ENCODE data around the gene FAM32A. TPM values are rescaled to one million over a fixed set of nuclear protein-coding genes. Genes with fewer than 3 reads are reported as not detected.

The FAM32A gene
- total and polyA plus RNA-seq, 3 donors from 2014 or later = 62.0 to 87.0 (median 71.2) TPM

GRCh38 chr19:16224293-16225045, 39.3 kb downstream of the FAM32A start:
- no peaks in the 10 kb centered on the region for H3K36me3 ChIP-seq (ENCODE audit: low read depth, missing control alignments)
- H3K4me1 ChIP-seq = no peaks in the 10 kb centered on the region
- intact Hi-C loops (cut with DNase I; ENCODE audit: low total_unique reads) = no loop called here
- no peak overlapping the region for H3K27ac ChIP-seq
- TF ChIP-seq POLR2A (IDR thresholded peaks at IDR 0.05) = no peak
- TF ChIP-seq CTCF (IDR thresholded peaks at IDR 0.05) = no peak
- H3K4me3 ChIP-seq = no peak overlapping the region
- H3K9me3 ChIP-seq = no peaks in the 10 kb centered on the region
- WGBS, 2 donors = 79 to 89% methylated on average over 13 to 32 of the region's 32 CpGs
- H3K27me3 ChIP-seq = no peaks in the 10 kb centered on the region
- DNase-seq = no peak

- H3K4me1 ChIP-seq = no peaks in the 10 kb centered on the region
- 74 to 88% methylated on average over 14 to 21 of the region's 21 CpGs for WGBS, 2 donors
- H3K9me3 ChIP-seq = no peaks in the 10 kb centered on the region
- no peak for DNase-seq
- H3K27me3 ChIP-seq = no peaks in the 10 kb centered on the region
- TF ChIP-seq CTCF (IDR thresholded peaks at IDR 0.05) (no peak), POLR2A (IDR thresholded peaks at IDR 0.05) (no peak)
- no peak overlapping the region for H3K27ac ChIP-seq
- no peak overlapping the region for H3K4me3 ChIP-seq
- intact Hi-C loops (cut with DNase I; ENCODE audit: low total_unique reads) = no loop called here
- no peaks in the 10 kb centered on the region for H3K36me3 ChIP-seq (ENCODE audit: low read depth, missing control alignments)
These were observed 40.3 kb downstream of the FAM32A start for GRCh38 chr19:16225279-16226183.

- no peaks in the 10 kb centered on the region for H3K36me3 ChIP-seq (ENCODE audit: low read depth, missing control alignments)
- 90 to 96% methylated on average over 2 to 15 of the region's 16 CpGs for WGBS, 2 donors
- DNase-seq = no peak
- no peak overlapping the region for H3K27ac ChIP-seq
- intact Hi-C loops (cut with DNase I; ENCODE audit: low total_unique reads) = no loop called here
- no peaks in the 10 kb centered on the region for H3K9me3 ChIP-seq
- TF ChIP-seq POLR2A (IDR thresholded peaks at IDR 0.05) (no peak), CTCF (IDR thresholded peaks at IDR 0.05) (no peak)
- H3K4me3 ChIP-seq = no peak overlapping the region
- H3K4me1 ChIP-seq = no peaks in the 10 kb centered on the region
- H3K27me3 ChIP-seq = no peaks in the 10 kb centered on the region
These were observed 41.0 kb downstream of the FAM32A start for GRCh38 chr19:16226184-16226591.

- 86 to 90% methylated on average over 23 to 30 of the region's 33 CpGs for WGBS, 2 donors
- no peaks in the 10 kb centered on the region for H3K27me3 ChIP-seq
These were observed 41.9 kb downstream of the FAM32A start for GRCh38 chr19:16226878-16227836.

More at GRCh38 chr19:16226878-16227836, 41.9 kb downstream of the FAM32A start:
- no peaks in the 10 kb centered on the region for H3K4me1 ChIP-seq
- H3K4me3 ChIP-seq = no peak overlapping the region
- intact Hi-C loops (cut with DNase I; ENCODE audit: low total_unique reads) = no loop called here
- H3K9me3 ChIP-seq = no peaks in the 10 kb centered on the region
- no peak for DNase-seq
- TF ChIP-seq CTCF (IDR thresholded peaks at IDR 0.05) (no peak), POLR2A (IDR thresholded peaks at IDR 0.05) (no peak)
- no peak overlapping the region for H3K27ac ChIP-seq
- H3K36me3 ChIP-seq (ENCODE audit: low read depth, missing control alignments) = no peaks in the 10 kb centered on the region

Data from testis (tissue), 3 donors.